ENCODE data around the gene SPATA46.

Gene SPATA46

GRCh38 chr1:162376691-162377090 lies at the start of gene SPATA46:
SPATA46 (minus strand) TSS chr1:162376854; CDS start chr1:162376790, 64 bp downstream.
- TF ChIP-seq, protein P1, sequence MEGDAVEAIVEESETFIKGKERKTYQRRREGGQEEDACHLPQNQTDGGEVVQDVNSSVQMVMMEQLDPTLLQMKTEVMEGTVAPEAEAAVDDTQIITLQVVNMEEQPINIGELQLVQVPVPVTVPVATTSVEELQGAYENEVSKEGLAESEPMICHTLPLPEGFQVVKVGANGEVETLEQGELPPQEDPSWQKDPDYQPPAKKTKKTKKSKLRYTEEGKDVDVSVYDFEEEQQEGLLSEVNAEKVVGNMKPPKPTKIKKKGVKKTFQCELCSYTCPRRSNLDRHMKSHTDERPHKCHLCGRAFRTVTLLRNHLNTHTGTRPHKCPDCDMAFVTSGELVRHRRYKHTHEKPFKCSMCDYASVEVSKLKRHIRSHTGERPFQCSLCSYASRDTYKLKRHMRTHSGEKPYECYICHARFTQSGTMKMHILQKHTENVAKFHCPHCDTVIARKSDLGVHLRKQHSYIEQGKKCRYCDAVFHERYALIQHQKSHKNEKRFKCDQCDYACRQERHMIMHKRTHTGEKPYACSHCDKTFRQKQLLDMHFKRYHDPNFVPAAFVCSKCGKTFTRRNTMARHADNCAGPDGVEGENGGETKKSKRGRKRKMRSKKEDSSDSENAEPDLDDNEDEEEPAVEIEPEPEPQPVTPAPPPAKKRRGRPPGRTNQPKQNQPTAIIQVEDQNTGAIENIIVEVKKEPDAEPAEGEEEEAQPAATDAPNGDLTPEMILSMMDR (IDR thresholded peaks at IDR 0.05), result no peak

DNA sequence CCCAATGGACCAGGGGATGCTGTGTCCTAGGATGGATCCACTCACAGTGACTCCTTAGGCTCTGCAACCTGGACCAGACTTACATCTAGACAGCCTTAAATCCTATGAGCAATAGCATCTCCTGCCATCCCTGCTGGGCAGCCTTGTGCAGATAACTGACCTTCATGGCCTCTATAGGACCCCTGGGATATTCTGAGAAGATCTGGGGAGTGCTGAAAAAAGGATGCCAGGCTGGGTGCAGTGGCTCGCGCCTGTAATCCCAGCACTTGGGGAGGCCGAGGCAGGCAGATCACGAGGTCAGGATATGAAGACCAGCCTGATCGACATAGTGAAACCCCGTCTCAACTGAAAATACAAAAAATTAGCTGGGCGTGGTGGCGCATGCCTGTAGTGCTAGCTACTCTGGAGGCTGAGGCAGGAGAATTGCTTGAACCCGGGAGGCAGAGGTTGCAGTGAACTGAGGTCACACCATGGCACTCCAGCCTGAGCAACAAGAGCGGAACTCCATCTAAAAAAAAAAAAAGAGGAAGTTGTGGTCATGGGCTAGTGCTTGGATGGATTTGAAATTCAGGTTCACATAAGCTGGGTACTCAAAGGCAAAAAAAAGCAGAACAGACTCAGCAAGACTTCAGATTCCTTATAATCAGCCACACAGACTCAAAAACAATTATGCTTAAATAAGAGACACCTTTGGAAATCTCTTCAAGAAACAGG lies 46.2 kb upstream of the SPATA46 start:
- TF ChIP-seq, protein P1 (IDR thresholded peaks at IDR 0.05), result no peak

DNA sequence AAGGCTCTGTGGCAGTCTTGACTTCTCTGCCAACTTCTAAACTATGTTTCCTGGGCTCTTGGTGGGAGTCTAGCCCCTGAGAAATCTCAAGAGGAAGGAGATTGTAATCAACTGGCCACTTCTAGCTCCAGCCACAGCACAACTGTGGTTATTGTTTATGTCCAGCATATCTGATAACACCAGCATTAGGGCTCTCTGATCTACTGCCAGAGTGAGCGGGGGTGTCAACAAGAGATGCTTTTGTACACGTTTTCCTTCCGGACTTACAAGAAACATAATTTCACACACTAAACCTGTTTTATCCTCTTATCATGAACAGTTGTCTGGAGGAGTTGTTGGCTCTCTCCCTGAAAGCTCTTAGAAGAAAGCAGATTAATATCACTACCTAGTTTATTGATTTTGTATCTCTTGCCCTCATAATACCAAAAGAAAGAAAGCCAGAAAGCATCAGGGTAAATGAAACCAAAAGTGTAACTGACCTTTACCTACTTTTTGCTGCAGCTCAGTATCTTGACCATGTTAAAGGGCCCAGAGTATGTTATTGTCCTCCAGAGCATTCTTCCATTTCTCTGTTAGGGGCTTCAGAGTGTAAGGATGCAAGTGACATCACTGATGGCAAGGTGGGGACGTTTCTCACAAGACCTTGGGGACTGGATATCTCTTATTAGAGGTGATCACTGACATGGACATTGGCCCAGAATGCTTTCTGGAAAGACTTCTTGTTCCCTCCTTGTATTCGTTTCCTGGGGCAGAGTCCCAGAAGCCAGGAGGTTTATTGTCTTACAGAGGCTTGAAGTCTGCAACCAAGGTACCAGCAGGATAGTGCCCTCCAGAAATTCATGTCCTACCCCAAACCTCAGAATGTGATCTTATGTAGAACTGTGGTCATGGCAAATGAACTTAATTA lies 44.9 kb upstream of the SPATA46 start:
- TF ChIP-seq, protein P1 (IDR thresholded peaks at IDR 0.05), result no peak

- TF ChIP-seq, protein P1 (IDR thresholded peaks at IDR 0.05), result no peak
Measured at GRCh38 chr1:162420120-162420519, 43.5 kb upstream of the SPATA46 start.

DNA sequence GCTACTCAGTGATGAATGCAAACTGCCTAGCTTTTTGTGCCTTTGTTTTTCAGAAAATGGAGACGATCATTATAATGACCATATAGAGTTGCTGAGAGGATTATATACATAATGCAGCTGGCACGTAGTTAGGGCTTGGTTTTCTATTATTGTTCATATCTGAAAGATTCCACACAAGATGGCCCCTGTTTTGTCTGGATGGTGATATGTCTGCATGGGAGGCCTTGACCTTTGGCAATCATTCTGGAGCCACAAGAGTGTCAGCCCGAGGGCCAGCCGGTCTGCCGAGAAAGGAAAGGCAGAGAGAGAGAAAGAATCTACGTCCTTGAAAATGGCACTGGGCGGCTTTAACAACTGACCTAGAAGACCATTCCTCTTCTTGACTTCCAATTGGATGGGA lies 41.0 kb upstream of the SPATA46 start:
- TF ChIP-seq, protein P1 (IDR thresholded peaks at IDR 0.05), result no peak

DNA sequence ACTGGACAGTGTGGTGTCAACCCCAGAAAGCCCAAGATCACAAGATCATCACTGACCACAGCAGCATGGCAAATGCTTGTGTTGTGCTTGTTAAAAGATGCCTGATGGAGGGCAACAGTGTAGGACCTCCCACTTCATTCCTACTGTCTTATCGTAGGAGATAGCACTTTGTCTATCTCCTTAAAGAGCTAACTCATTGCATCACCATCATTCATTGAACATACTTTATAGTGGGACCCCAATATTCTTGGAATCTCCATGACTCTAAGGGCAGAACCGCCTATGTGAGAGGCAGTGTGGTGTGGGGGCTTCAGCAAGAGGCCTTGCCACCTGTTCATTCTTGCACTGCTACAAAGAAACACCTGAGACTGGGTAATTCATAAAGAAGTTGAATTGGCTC lies 40.3 kb upstream of the SPATA46 start:
- TF ChIP-seq, protein P1 (IDR thresholded peaks at IDR 0.05), result no peak

- TF ChIP-seq, protein P1 (IDR thresholded peaks at IDR 0.05), result no peak
Measured at GRCh38 chr1:162416215-162416614, 39.6 kb upstream of the SPATA46 start.

All from LNCAP (cell line).